Measurements from ENCODE around the gene TNS1.

DNA sequence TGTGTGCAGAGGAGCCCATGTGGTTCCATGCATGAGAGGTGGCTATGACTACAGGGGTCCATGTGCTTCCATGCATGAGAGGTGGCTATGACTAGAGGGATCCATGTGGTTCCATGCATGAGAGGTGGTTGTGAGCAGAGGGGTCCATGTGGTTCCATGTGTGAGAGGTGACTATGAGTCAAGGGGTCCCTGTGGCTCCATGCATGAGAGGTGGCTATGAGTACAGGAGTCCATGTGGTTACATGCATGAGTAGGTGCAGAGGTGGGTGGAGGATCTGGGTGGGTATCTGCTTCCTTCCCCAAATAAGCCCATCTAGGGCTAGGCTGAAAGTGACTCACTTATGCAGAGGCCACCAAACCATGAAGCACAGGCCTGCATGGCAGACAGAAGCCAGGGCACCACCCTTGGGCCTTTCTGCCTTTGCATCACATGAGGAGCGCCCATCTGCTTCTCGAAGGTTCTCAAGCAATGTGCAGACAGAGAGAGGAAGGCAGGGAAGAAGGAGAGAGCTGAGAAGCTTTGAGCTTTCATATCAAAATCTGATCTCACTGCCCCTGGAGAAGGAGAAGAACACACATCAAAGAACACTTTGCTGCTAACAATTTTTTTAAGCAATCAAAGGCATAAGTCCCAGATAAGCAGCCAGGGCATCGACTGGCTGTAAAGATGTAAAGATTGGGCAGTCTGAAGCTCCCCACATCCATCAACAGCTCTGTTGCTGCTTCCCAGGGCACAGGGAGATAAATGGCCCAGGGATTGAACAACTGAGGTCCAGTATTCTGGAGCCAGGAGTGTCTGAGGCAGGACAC, 137.6 kb downstream of the TNS1 start:
- TF ChIP-seq, protein P1, sequence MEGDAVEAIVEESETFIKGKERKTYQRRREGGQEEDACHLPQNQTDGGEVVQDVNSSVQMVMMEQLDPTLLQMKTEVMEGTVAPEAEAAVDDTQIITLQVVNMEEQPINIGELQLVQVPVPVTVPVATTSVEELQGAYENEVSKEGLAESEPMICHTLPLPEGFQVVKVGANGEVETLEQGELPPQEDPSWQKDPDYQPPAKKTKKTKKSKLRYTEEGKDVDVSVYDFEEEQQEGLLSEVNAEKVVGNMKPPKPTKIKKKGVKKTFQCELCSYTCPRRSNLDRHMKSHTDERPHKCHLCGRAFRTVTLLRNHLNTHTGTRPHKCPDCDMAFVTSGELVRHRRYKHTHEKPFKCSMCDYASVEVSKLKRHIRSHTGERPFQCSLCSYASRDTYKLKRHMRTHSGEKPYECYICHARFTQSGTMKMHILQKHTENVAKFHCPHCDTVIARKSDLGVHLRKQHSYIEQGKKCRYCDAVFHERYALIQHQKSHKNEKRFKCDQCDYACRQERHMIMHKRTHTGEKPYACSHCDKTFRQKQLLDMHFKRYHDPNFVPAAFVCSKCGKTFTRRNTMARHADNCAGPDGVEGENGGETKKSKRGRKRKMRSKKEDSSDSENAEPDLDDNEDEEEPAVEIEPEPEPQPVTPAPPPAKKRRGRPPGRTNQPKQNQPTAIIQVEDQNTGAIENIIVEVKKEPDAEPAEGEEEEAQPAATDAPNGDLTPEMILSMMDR (IDR thresholded peaks at IDR 0.05; ENCODE audit: low read length), result no peak
- TF ChIP-seq EZH2phosphoT487 (IDR thresholded peaks at IDR 0.05; ENCODE audit: low read length), result no peak
- TF ChIP-seq EZH2 (optimal IDR thresholded peaks at IDR 0.05; ENCODE audit: low read depth, low read length), result no peak

Measured in MM.1S (cell line).